B cell (primary cell): ENCODE data around the gene RCN1. TPM values are rescaled to one million over a fixed set of nuclear protein-coding genes. Genes with fewer than 3 reads are reported as not detected.

Source experiments
- ATAC-seq: fragments of 200-7000 bp; cut with Tn5 transposase; one replicate; pipeline ENCODE4 v1.10.0; 2021; ENCODE audit warnings: low read depth, mild to moderate bottlenecking, moderate number of reproducible peaks, moderate library complexity
- CTCF ChIA-PET: fragments of 350-600 bp; sonication (Branson Sonifier 250); formaldehyde crosslinking; loops from one replicate; lab custom pipeline; 2021; ENCODE audit warnings: antibody characterized with exemption, inconsistent platforms; lab: Charles Lee
- POLR2A ChIA-PET: fragments of 350-600 bp; sonication (Branson Sonifier 250); formaldehyde crosslinking; loops from one replicate; lab custom pipeline; 2021; ENCODE audit warnings: antibody characterized with exemption; lab: Charles Lee
- DNase-seq: peaks from one replicate; pipeline ENCODE4 v3.0.0; 2013
- H2AFZ ChIP-seq: 2 replicates; pipeline ENCODE4 v1.6.1; 2012; ENCODE audit warnings: mild to moderate bottlenecking, low read depth, low read length; ENCODE audit not compliant: insufficient read depth, poor library complexity, severe bottlenecking
- H3K27ac ChIP-seq, 2 donors: 1 replicate in 1 of 2; 2 replicates in 1 of 2; pipeline ENCODE4 v1.5.1; 2012 to 2013; ENCODE audit warnings: low read length in 2 of 2, mild to moderate bottlenecking in 2 of 2, moderate library complexity in 1 of 2
- H3K27me3 ChIP-seq, 4 experiments: fragments of 200-600 bp in 1 of 4; sonication (generic) in 1 of 4; replicated peaks in 1 of 4; 1 replicate in 2 of 4; 2 replicates in 2 of 4; pipeline versions ENCODE4 v1.6.1 to v1.7.0; 2013 to 2016; ENCODE audit warnings: low read length in 3 of 4, mild to moderate bottlenecking in 2 of 4, mixed read lengths in 1 of 4, moderate library complexity in 1 of 4; ENCODE audit not compliant: insufficient read depth in 4 of 4, control insufficient read depth in 3 of 4; ENCODE audit errors: control extremely low read depth in 1 of 4
- H3K36me3 ChIP-seq, 2 experiments: replicated peaks in 1 of 2; 1 replicate in 1 of 2; 2 replicates in 1 of 2; pipeline versions ENCODE4 v1.6.1 to v1.7.1; 2013; ENCODE audit warnings: low read length in 1 of 2; ENCODE audit not compliant: insufficient read depth in 2 of 2, control insufficient read depth in 1 of 2; ENCODE audit errors: control extremely low read depth in 1 of 2, extremely low read depth in 1 of 2
- H3K4me1 ChIP-seq, 2 donors: fragments of 200-600 bp in 1 of 2; sonication (generic) in 1 of 2; 1 replicate in 1 of 2; 2 replicates in 1 of 2; pipeline versions ENCODE4 v1.5.1 to v1.6.1; 2013 to 2017; ENCODE audit warnings: low read length in 2 of 2; ENCODE audit not compliant: control insufficient read depth in 2 of 2, insufficient read depth in 2 of 2
- H3K4me2 ChIP-seq: replicated peaks from 2 replicates; pipeline ENCODE3; 2012; ENCODE audit warnings: mild to moderate bottlenecking, low read depth, low read length; ENCODE audit not compliant: poor library complexity, severe bottlenecking
- H3K4me3 ChIP-seq, 5 experiments: fragments of 200-600 bp in 1 of 5; sonication (generic) in 1 of 5; 1 replicate in 3 of 5; 2 replicates in 2 of 5; pipeline versions ENCODE4 v1.5.1 to v1.7.0; 2011 to 2016; ENCODE audit warnings: low read length in 4 of 5, mild to moderate bottlenecking in 4 of 5, low read depth in 2 of 5, control low read depth in 1 of 5, moderate library complexity in 1 of 5; ENCODE audit not compliant: insufficient read depth in 1 of 5; ENCODE audit errors: control extremely low read depth in 1 of 5, extremely low read depth in 1 of 5
- H3K79me2 ChIP-seq: fragments of 200-600 bp; sonication (generic); one replicate; pipeline ENCODE4 v1.6.0; 2016; ENCODE audit warnings: low read length; ENCODE audit not compliant: control insufficient read depth, insufficient read depth
- H3K9ac ChIP-seq: fragments of 200-600 bp; sonication (generic); 2 replicates; pipeline ENCODE4 v1.6.1; 2017; ENCODE audit warnings: mild to moderate bottlenecking, low read length, moderate library complexity
- H3K9me3 ChIP-seq, 3 donors: one replicate each; pipeline versions ENCODE4 v1.6.1 to v1.7.1; 2013; ENCODE audit warnings: low read length in 2 of 3; ENCODE audit not compliant: control insufficient read depth in 2 of 3, insufficient read depth in 1 of 3; ENCODE audit errors: control extremely low read depth in 1 of 3
- H4K20me1 ChIP-seq: 2 replicates; pipeline ENCODE4 v1.6.0; 2012; ENCODE audit warnings: mild to moderate bottlenecking, low read length; ENCODE audit not compliant: insufficient read depth, control insufficient read depth, poor library complexity, severe bottlenecking
- H3K27ac Mint-ChIP-seq: one replicate; pipeline ENCODE4 v1.8.0; 2021; ENCODE audit warnings: mixed read lengths
- H3K27me3 Mint-ChIP-seq: one replicate; pipeline ENCODE4 v1.8.0; 2021; ENCODE audit warnings: mixed read lengths
- H3K4me1 Mint-ChIP-seq: one replicate; pipeline ENCODE4 v1.8.0; 2021; ENCODE audit warnings: mixed read lengths
- H3K4me3 Mint-ChIP-seq: one replicate; pipeline ENCODE4 v1.8.0; 2021; ENCODE audit warnings: mixed read lengths
- H3K9me3 Mint-ChIP-seq: one replicate; pipeline ENCODE4 v1.8.0; 2022; ENCODE audit warnings: mixed read lengths; ENCODE audit not compliant: insufficient read depth
- CTCF ChIP-seq: fragments of 200-600 bp; IDR thresholded peaks from one replicate; pipeline ENCODE4 v1.8.0; 2022; ENCODE audit warnings: antibody characterized with exemption, mild to moderate bottlenecking
- EZH2 ChIP-seq: IDR thresholded peaks from 2 replicates; pipeline ENCODE4 v1.6.1; 2012; ENCODE audit warnings: borderline replicate concordance, low read depth, mild to moderate bottlenecking, moderate library complexity, low read length; ENCODE audit not compliant: insufficient read depth, poor library complexity, severe bottlenecking
- WGBS: methylation state at CpG from one replicate; pipeline ENCODE4 v1.1.5; 2013; ENCODE audit warnings: missing lambda C conversion rate; ENCODE audit not compliant: insufficient coverage; 5-methylcytosine and 5-hydroxymethylcytosine counted together
- intact Hi-C: fragments of 100-400 bp; cut with micrococcal nuclease; formaldehyde crosslinking; loops from one replicate; pipeline ENCODE4 v1.10.0; 2022
- polyA plus RNA-seq: library from polyadenylated mRNA; depleted of rRNA; stranded (reverse); fragments of >200 nt; gene quantifications from 2 replicates; pipeline ENCODE4 v1.2.3, GENCODE V29; 2012
- total RNA-seq, 2 donors: library from RNA; stranded (reverse); fragments of 120-200 nt in 1 of 2; gene quantifications; 1 replicate in 1 of 2; 2 replicates in 1 of 2; pipeline versions ENCODE4 v1.2.3 to v1.2.4, GENCODE V29; 2013 to 2022

The RCN1 gene
- total and polyA plus RNA-seq, 2 donors (not counting 1 experiment from before 2014, with no cell fraction given) = 2.6 to 3.8 TPM

GRCh38 chr11:32082346-32082986 lies 8.4 kb upstream of the RCN1 start:
- H3K4me2 ChIP-seq = no peak overlapping the region
- no peak overlapping the region for H3K27ac ChIP-seq
- H3K4me1 ChIP-seq = no peaks in the 10 kb centered on the region
- peaks cover 0 to 4% (median 0%) of the 10 kb centered on the region in 4 experiments for H3K27me3 ChIP-seq
- H3K79me2 ChIP-seq = no peaks in the 10 kb centered on the region
- H2AFZ ChIP-seq = no peak overlapping the region
- Mint-ChIP-seq H3K9me3 (no peaks in the 10 kb centered on the region), H3K27me3 (peaks cover 22% of the 10 kb centered on the region), H3K4me3 (no peak overlapping the region), H3K27ac (no peak overlapping the region), H3K4me1 (no peaks in the 10 kb centered on the region)
- H3K4me3 ChIP-seq = no peak overlapping the region
- intact Hi-C loops = no loop called here
- 41% methylated on average over 3 of the region's 5 CpGs for WGBS
- CTCF ChIA-PET = interaction anchor here (1.2 kb wide), 1 partner anchor 31 kb away, joined by 4 read pairs; no protein-coding TSS in a partner anchor
- no peaks in the 10 kb centered on the region for H3K9me3 ChIP-seq
- H4K20me1 ChIP-seq = no peaks in the 10 kb centered on the region
- POLR2A ChIA-PET = no interaction called here
- no peak for DNase-seq
- H3K36me3 ChIP-seq = no peaks in the 10 kb centered on the region
- H3K9ac ChIP-seq = no peak overlapping the region
- TF ChIP-seq CTCF (no peak), EZH2 (no peak)
- ATAC-seq = no peak

GRCh38 chr11:32087597-32087996 lies 3.3 kb upstream of the RCN1 start:
- intact Hi-C loops = no loop called here
- Histone ChIP-seq H3K27me3 (peaks cover 0 to 8% (median 0%) of the 10 kb centered on the region in 4 experiments), H3K9ac (no peak overlapping the region), H3K4me1 (peaks cover 3 to 11% of the 10 kb centered on the region in 2 donors), H3K9me3 (no peaks in the 10 kb centered on the region), H2AFZ (no peak overlapping the region), H3K4me3 (no peak overlapping the region), H4K20me1 (no peaks in the 10 kb centered on the region), H3K79me2 (peaks cover 6% of the 10 kb centered on the region), H3K27ac (no peak overlapping the region), H3K36me3 (no peaks in the 10 kb centered on the region), H3K4me2 (no peak overlapping the region)
- ATAC-seq (no peak), DNase-seq (no peak)
- WGBS = 100% methylated on average over 1 of the region's 1 CpG
- Mint-ChIP-seq H3K4me3 (no peak overlapping the region), H3K9me3 (no peaks in the 10 kb centered on the region), H3K4me1 (peaks cover 19% of the 10 kb centered on the region), H3K27me3 (peaks cover 22% of the 10 kb centered on the region), H3K27ac (no peak overlapping the region)
- ChIA-PET POLR2A (no interaction called here), CTCF (no interaction called here)
- TF ChIP-seq CTCF = no peak
- TF ChIP-seq EZH2 = no peak
